Measurements from ENCODE around the gene SYNE2. TPM values are rescaled to one million over a fixed set of nuclear protein-coding genes. Genes with fewer than 3 reads are reported as not detected.
"Not testable (repeated sequence)": the region's sequence is repeated elsewhere in the genome, so short reads cannot be mapped to it uniquely, and the experiment has no call there.

Gene SYNE2
- polyA plus RNA-seq, 3 donors, result 99.9 to 107 (median 102) TPM

GRCh38 chr14:64005822-64006221, 153.0 kb downstream of the SYNE2 start:
- DNase-seq (ENCODE audit: low read depth in 3 of 3, low spot score in 2 of 3), result no peak

- DNase-seq (ENCODE audit: low read depth in 3 of 3, low spot score in 2 of 3), result no peak
Observed at GRCh38 chr14:64008016-64008415, 155.2 kb downstream of the SYNE2 start.

- no peak for DNase-seq (ENCODE audit: low read depth in 3 of 3, low spot score in 2 of 3)
Observed at GRCh38 chr14:64012003-64012402, 159.2 kb downstream of the SYNE2 start.

- DNase-seq (ENCODE audit: low read depth in 3 of 3, low spot score in 2 of 3), result peak in 1 of 3 donors; percentile 15
Observed at GRCh38 chr14:64012720-64013119, 159.9 kb downstream of the SYNE2 start.

- DNase-seq (ENCODE audit: low read depth in 3 of 3, low spot score in 2 of 3), result no peak
Observed at GRCh38 chr14:64025479-64025878, 172.7 kb downstream of the SYNE2 start.

- no peak for DNase-seq (ENCODE audit: low read depth in 3 of 3, low spot score in 2 of 3)
Observed at GRCh38 chr14:64026600-64026999, 173.8 kb downstream of the SYNE2 start.

- no peak for DNase-seq (ENCODE audit: low read depth in 3 of 3, low spot score in 2 of 3)
Observed at GRCh38 chr14:64035143-64035542, 182.3 kb downstream of the SYNE2 start.

GRCh38 chr14:64037869-64038745, 185.3 kb downstream of the SYNE2 start:
- not testable (repeated sequence) for DNase-seq (ENCODE audit: low read depth in 3 of 3, low spot score in 2 of 3)

- DNase-seq (ENCODE audit: low read depth in 3 of 3, low spot score in 2 of 3), result no peak
Observed at GRCh38 chr14:64038841-64039542, 186.2 kb downstream of the SYNE2 start.

GRCh38 chr14:64040044-64040443, 187.2 kb downstream of the SYNE2 start:
- no peak for DNase-seq (ENCODE audit: low read depth in 3 of 3, low spot score in 2 of 3)

GRCh38 chr14:64043296-64043695, 190.5 kb downstream of the SYNE2 start:
- DNase-seq (ENCODE audit: low read depth in 3 of 3, low spot score in 2 of 3), result not testable (repeated sequence)

- DNase-seq (ENCODE audit: low read depth in 3 of 3, low spot score in 2 of 3), result no peak
Observed at GRCh38 chr14:64045091-64045490, 192.3 kb downstream of the SYNE2 start.

- no peak for DNase-seq (ENCODE audit: low read depth in 3 of 3, low spot score in 2 of 3)
Observed at GRCh38 chr14:64049616-64050381, 197.0 kb downstream of the SYNE2 start.

GRCh38 chr14:64053694-64054669, 201.2 kb downstream of the SYNE2 start:
- DNase-seq (ENCODE audit: low read depth in 3 of 3, low spot score in 2 of 3), result no peak

GRCh38 chr14:64059454-64060198, 206.8 kb downstream of the SYNE2 start:
- DNase-seq (ENCODE audit: low read depth in 3 of 3, low spot score in 2 of 3), result no peak

GRCh38 chr14:64060199-64060545, 207.4 kb downstream of the SYNE2 start:
- DNase-seq (ENCODE audit: low read depth in 3 of 3, low spot score in 2 of 3), result no peak

GRCh38 chr14:64060648-64061096, 207.9 kb downstream of the SYNE2 start:
- DNase-seq (ENCODE audit: low read depth in 3 of 3, low spot score in 2 of 3), result no peak

- DNase-seq (ENCODE audit: low read depth in 3 of 3, low spot score in 2 of 3), result no peak
Observed at GRCh38 chr14:64061115-64061514, 208.3 kb downstream of the SYNE2 start.

GRCh38 chr14:64061706-64062105, 208.9 kb downstream of the SYNE2 start:
- DNase-seq (ENCODE audit: low read depth in 3 of 3, low spot score in 2 of 3), result peak in 1 of 3 donors; percentile 15

All from right renal cortex interstitium (tissue), 3 donors.